HCT116 (cell line): ENCODE results near the gene THBS1. TPM values are rescaled to one million over a fixed set of nuclear protein-coding genes. Genes with fewer than 3 reads are reported as not detected.

Experiments
- ATAC-seq: fragments of 200-7000 bp; cut with Tn5 transposase; 2 replicates; pipeline ENCODE4 v1.9.1; 2020; ENCODE audit warnings: mild to moderate bottlenecking, moderate library complexity
- BruUV-seq: library from RNA; stranded (reverse); fragments of 400-500 nt; replicated peaks from 2 replicates; lab custom pipeline; 2021; lab: Mats Ljungman, UMichigan
- CTCF ChIA-PET: fragments of 300-600 bp; sonication (Branson Sonifier 250); formaldehyde crosslinking; loops from one replicate; lab custom pipeline; 2021; ENCODE audit warnings: antibody characterized with exemption; lab: Charles Lee
- POLR2A ChIA-PET: fragments of 300-600, 350-600 bp; sonication (Branson Sonifier 250); formaldehyde crosslinking; loops from one replicate; lab custom pipeline; 2021; ENCODE audit warnings: antibody characterized with exemption; lab: Charles Lee
- RAD21 ChIA-PET, 2 experiments: fragments of 300-600 bp; sonication (Branson Sonifier 250); formaldehyde crosslinking; loops; one replicate each; lab custom pipeline; 2023; ENCODE audit warnings: low total read pairs in 2 of 2; ENCODE audit not compliant: uncharacterized antibody in 2 of 2, unreplicated experiment in 2 of 2, low non-redundant PET in 1 of 2; lab: Charles Lee
- DNase-seq: peaks from one replicate; pipeline ENCODE4 v3.0.0-alpha.2; 2010; ENCODE audit warnings: low read depth, low spot score
- H2AFZ ChIP-seq: fragments of 200-600 bp; shearing (Covaris generic), sonication (generic); 2 replicates; pipeline ENCODE4 v1.6.1; 2017; ENCODE audit warnings: low read depth, mixed run types, mixed read lengths, antibody characterized with exemption, low read length; ENCODE audit not compliant: poor library complexity, severe bottlenecking
- H3K27ac ChIP-seq: 2 replicates; pipeline ENCODE4 v1.5.1; 2012; ENCODE audit warnings: low read depth, low read length
- H3K27me3 ChIP-seq: fragments of 200-600 bp; sonication (generic); 2 replicates; pipeline ENCODE4 v1.6.1; 2016; ENCODE audit warnings: mixed run types, low read length, mixed read lengths; ENCODE audit not compliant: insufficient read depth
- H3K36me3 ChIP-seq, 2 experiments: fragments of 200-500 bp in 1 of 2; fragments of 200-600 bp in 1 of 2; sonication (Bioruptor generic) in 1 of 2; sonication (generic) in 1 of 2; 2 replicates each; pipeline versions ENCODE4 v1.5.1 to v1.6.1; 2014 to 2016; ENCODE audit warnings: low read length in 2 of 2, inconsistent platforms in 1 of 2, mixed read lengths in 1 of 2, mixed run types in 1 of 2; ENCODE audit not compliant: insufficient read depth in 2 of 2, control insufficient read depth in 1 of 2
- H3K4me1 ChIP-seq, 2 experiments: fragments of 200-600 bp in 1 of 2; sonication (generic) in 1 of 2; 2 replicates each; pipeline versions ENCODE4 v1.5.1 to v1.6.1; 2012 to 2017; ENCODE audit warnings: low read length in 2 of 2, inconsistent platforms in 1 of 2, mild to moderate bottlenecking in 1 of 2, mixed read lengths in 1 of 2, mixed run types in 1 of 2, moderate library complexity in 1 of 2; ENCODE audit not compliant: insufficient read depth in 2 of 2, control insufficient read depth in 1 of 2
- H3K4me2 ChIP-seq: fragments of 200-600 bp; sonication (generic); 2 replicates; pipeline ENCODE4 v1.6.1; 2017; ENCODE audit warnings: mixed run types, low read length, mixed read lengths
- H3K4me3 ChIP-seq, 2 experiments: fragments of 200-600 bp in 1 of 2; sonication (generic) in 1 of 2; replicated peaks in 1 of 2; 2 replicates each; pipeline ENCODE4 v1.5.1; 2011 to 2016; ENCODE audit warnings: low read length in 2 of 2, control low read depth in 1 of 2, low read depth in 1 of 2, mild to moderate bottlenecking in 1 of 2, mixed read lengths in 1 of 2, mixed run types in 1 of 2
- H3K79me2 ChIP-seq: fragments of 200-600 bp; sonication (generic); 2 replicates; pipeline ENCODE4 v1.6.1; 2017; ENCODE audit warnings: mild to moderate bottlenecking, mixed run types, low read length, moderate library complexity, mixed read lengths; ENCODE audit not compliant: insufficient read depth
- H3K9ac ChIP-seq: fragments of 200-600 bp; sonication (generic); 2 replicates; pipeline ENCODE4 v1.6.1; 2016; ENCODE audit warnings: low read length, mixed read lengths
- H3K9me2 ChIP-seq: fragments of 200-600 bp; sonication (generic), shearing (Covaris generic); 2 replicates; pipeline ENCODE4 v1.6.1; 2017; ENCODE audit warnings: mixed run types, mild to moderate bottlenecking, moderate library complexity; ENCODE audit not compliant: insufficient read depth
- H3K9me3 ChIP-seq, 2 experiments: fragments of 200-500 bp in 1 of 2; fragments of 200-600 bp in 1 of 2; sonication (Bioruptor generic) in 1 of 2; sonication (generic) in 1 of 2; 2 replicates each; pipeline ENCODE4 v1.6.1; 2014 to 2017; ENCODE audit warnings: low read length in 2 of 2, mixed read lengths in 2 of 2, inconsistent platforms in 1 of 2, low read depth in 1 of 2, mild to moderate bottlenecking in 1 of 2, mixed run types in 1 of 2, moderate library complexity in 1 of 2; ENCODE audit not compliant: control insufficient read depth in 1 of 2, insufficient read depth in 1 of 2
- H4K20me1 ChIP-seq: fragments of 200-600 bp; sonication (generic), shearing (Covaris generic); 2 replicates; pipeline ENCODE4 v1.6.1; 2017; ENCODE audit warnings: mixed run types, mild to moderate bottlenecking, moderate library complexity; ENCODE audit not compliant: insufficient read depth
- CEBPB ChIP-seq: IDR thresholded peaks from 2 replicates; pipeline ENCODE4 v1.6.1; 2012; ENCODE audit warnings: low read depth
- FOSL1 ChIP-seq: IDR thresholded peaks from 2 replicates; pipeline ENCODE4 v1.6.1; 2012; ENCODE audit warnings: low read depth
- POLR2A ChIP-seq: IDR thresholded peaks from 2 replicates; pipeline ENCODE4 v1.7.0; 2011; ENCODE audit warnings: borderline replicate concordance; ENCODE audit not compliant: insufficient read depth, insufficient read length; ENCODE audit errors: extremely low read depth
- RAD21 ChIP-seq: IDR thresholded peaks from 2 replicates; pipeline ENCODE4 v1.6.1; 2012; ENCODE audit warnings: low read depth, mild to moderate bottlenecking
- SRF ChIP-seq: IDR thresholded peaks from 2 replicates; pipeline ENCODE4 v1.6.1; 2012; ENCODE audit warnings: low read depth
- ZBTB33 ChIP-seq: IDR thresholded peaks from 2 replicates; pipeline ENCODE4 v1.6.1; 2011; ENCODE audit warnings: mild to moderate bottlenecking, low read length, moderate library complexity; ENCODE audit not compliant: insufficient replicate concordance; ENCODE audit errors: extremely low read depth
- intact Hi-C: fragments of 100-400 bp; cut with micrococcal nuclease; formaldehyde crosslinking; loops from 2 replicates; pipeline ENCODE4 v1.10.0; 2022
- total RNA-seq: library from RNA; stranded (reverse); gene quantifications from one replicate; pipeline ENCODE4 v1.2.1, GENCODE V29; 2021; ENCODE audit not compliant: unreplicated experiment

The THBS1 gene
- total RNA-seq, 1 experiment from 2014 or later = 6.3 TPM

GRCh38 chr15:39587096-39587721 is 6.3 kb downstream of the THBS1 start:
- intact Hi-C loops = no loop called here
- Histone ChIP-seq H3K27ac (no peak overlapping the region), H3K4me1 (no peaks in the 10 kb centered on the region; a peak in 2 of 4 replicates), H4K20me1 (no peaks in the 10 kb centered on the region), H3K27me3 (no peaks in the 10 kb centered on the region), H3K4me2 (no peak overlapping the region), H3K4me3 (no peak overlapping the region), H3K9ac (no peak overlapping the region), H2AFZ (no peak overlapping the region), H3K9me2 (no peaks in the 10 kb centered on the region), H3K9me3 (no peaks in the 10 kb centered on the region), H3K36me3 (peaks cover 7 to 38% of the 10 kb centered on the region in 2 experiments; a peak in 3 of 4 replicates), H3K79me2 (no peaks in the 10 kb centered on the region)
- no peak for ATAC-seq
- ChIA-PET RAD21 (no interaction called here), POLR2A (no interaction called here), CTCF (no interaction called here)
- no TSS peak for BruUV-seq
- TF ChIP-seq CEBPB = no peak
- no peak for TF ChIP-seq RAD21
- no peak for TF ChIP-seq ZBTB33
- TF ChIP-seq POLR2A = no peak
- TF ChIP-seq SRF = no peak
- no peak for TF ChIP-seq FOSL1
- no peak for DNase-seq
